Liver (tissue), 9 donors: Measurements from ENCODE around the gene CSF1. TPM values are rescaled to one million over a fixed set of nuclear protein-coding genes. Genes with fewer than 3 reads are reported as not detected.

Source experiments
- DNase-seq: peaks from one replicate; pipeline ENCODE4 v3.0.0-alpha.2; 2017; ENCODE audit warnings: low spot score
- H3K27ac ChIP-seq, 2 donors: one replicate each; pipeline ENCODE4 v1.7.0; 2013; ENCODE audit warnings: inconsistent platforms in 2 of 2, low read length in 2 of 2, control low read depth in 1 of 2, low read depth in 1 of 2, mild to moderate bottlenecking in 1 of 2
- H3K27me3 ChIP-seq, 4 donors: one replicate each; pipeline versions ENCODE4 v1.6.1 to v1.7.0; 2013; ENCODE audit warnings: low read length in 3 of 4, inconsistent platforms in 1 of 4, mild to moderate bottlenecking in 1 of 4, moderate library complexity in 1 of 4; ENCODE audit not compliant: control insufficient read depth in 4 of 4, insufficient read depth in 4 of 4
- H3K36me3 ChIP-seq, 4 donors: one replicate each; pipeline versions ENCODE4 v1.6.1 to v1.7.0; 2013; ENCODE audit warnings: low read length in 3 of 4, mild to moderate bottlenecking in 3 of 4, low read depth in 1 of 4, moderate library complexity in 1 of 4; ENCODE audit not compliant: control insufficient read depth in 4 of 4, insufficient read depth in 3 of 4
- H3K4me1 ChIP-seq, 4 donors: one replicate each; pipeline versions ENCODE4 v1.6.1 to v1.7.0; 2013; ENCODE audit warnings: low read length in 3 of 4, mild to moderate bottlenecking in 3 of 4, moderate library complexity in 1 of 4; ENCODE audit not compliant: control insufficient read depth in 4 of 4, insufficient read depth in 4 of 4
- H3K4me3 ChIP-seq, 3 donors: one replicate each; pipeline versions ENCODE4 v1.6.1 to v1.7.0; 2013; ENCODE audit warnings: low read length in 3 of 3, control low read depth in 1 of 3, low read depth in 1 of 3, mild to moderate bottlenecking in 1 of 3
- H3K9ac ChIP-seq, 2 donors: one replicate each; pipeline ENCODE4 v1.7.0; 2013; ENCODE audit warnings: low read length in 2 of 2, mild to moderate bottlenecking in 2 of 2, moderate library complexity in 2 of 2, control low read depth in 1 of 2, low read depth in 1 of 2
- H3K9me3 ChIP-seq, 4 donors: one replicate each; pipeline versions ENCODE4 v1.6.1 to v1.7.0; 2013; ENCODE audit warnings: low read length in 3 of 4; ENCODE audit not compliant: control insufficient read depth in 4 of 4
- EGR1 ChIP-seq, 2 donors: IDR thresholded peaks; 2 replicates each; pipeline ENCODE4 v1.6.1; 2016 to 2018; ENCODE audit warnings: antibody characterized with exemption in 2 of 2, low read depth in 2 of 2
- FOXA1 ChIP-seq: IDR thresholded peaks from 2 replicates; pipeline ENCODE4 v1.6.1; 2016; ENCODE audit warnings: antibody characterized with exemption
- FOXA2 ChIP-seq: IDR thresholded peaks from 2 replicates; pipeline ENCODE4 v1.6.1; 2016; ENCODE audit warnings: antibody characterized with exemption
- GABPA ChIP-seq, 2 donors: IDR thresholded peaks in 1 of 2; conservative IDR thresholded peaks in 1 of 2; 2 replicates each; pipeline ENCODE4 v1.6.1; 2016; ENCODE audit warnings: antibody characterized with exemption in 2 of 2, mild to moderate bottlenecking in 1 of 2, moderate library complexity in 1 of 2
- HNF4A ChIP-seq, 2 donors: conservative IDR thresholded peaks; 2 replicates each; pipeline ENCODE4 v1.6.1; 2016; ENCODE audit warnings: antibody characterized with exemption in 2 of 2, mild to moderate bottlenecking in 2 of 2
- HNF4G ChIP-seq: IDR thresholded peaks from 2 replicates; pipeline ENCODE4 v1.6.1; 2016; ENCODE audit warnings: antibody characterized with exemption
- JUND ChIP-seq, 2 donors: IDR thresholded peaks; 2 replicates each; pipeline ENCODE4 v1.6.1; 2016; ENCODE audit warnings: antibody characterized with exemption in 2 of 2
- NR2F2 ChIP-seq: IDR thresholded peaks from 2 replicates; pipeline ENCODE4 v1.6.1; 2016; ENCODE audit warnings: antibody characterized with exemption
- RAD21 ChIP-seq, 2 donors: IDR thresholded peaks; 2 replicates each; pipeline ENCODE4 v1.6.1; 2016; ENCODE audit warnings: antibody characterized with exemption in 2 of 2, mild to moderate bottlenecking in 2 of 2
- RXRA ChIP-seq, 2 donors: IDR thresholded peaks; 2 replicates each; pipeline ENCODE4 v1.6.1; 2017 to 2018; ENCODE audit warnings: antibody characterized with exemption in 2 of 2, mild to moderate bottlenecking in 1 of 2
- SP1 ChIP-seq: IDR thresholded peaks from 2 replicates; pipeline ENCODE4 v1.6.1; 2018; ENCODE audit warnings: antibody characterized with exemption, mild to moderate bottlenecking
- TAF1 ChIP-seq: conservative IDR thresholded peaks from 2 replicates; pipeline ENCODE4 v1.6.1; 2016; ENCODE audit warnings: antibody characterized with exemption, mild to moderate bottlenecking
- YY1 ChIP-seq: IDR thresholded peaks from 2 replicates; pipeline ENCODE4 v1.6.1; 2016; ENCODE audit warnings: antibody characterized with exemption, mild to moderate bottlenecking
- WGBS: extraction: QIAGEN DNeasy Blood & Tissue Kit; methylation state at CpG from one replicate; pipeline ENCODE4 v1.1.7; 2013; 5-methylcytosine and 5-hydroxymethylcytosine counted together
- polyA plus RNA-seq, 2 donors: library from polyadenylated mRNA; stranded (reverse) in 1 of 2; unstranded in 1 of 2; fragments of 200-250 nt in 1 of 2; fragments of >200 nt in 1 of 2; fragmentation: Nextera tagmentation in 1 of 2; extraction: Ambion mirVana in 1 of 2; gene quantifications; one replicate each; pipeline versions ENCODE4 v1.2.1 to v1.2.3, GENCODE V29; 2013 to 2015
- total RNA-seq, 2 donors: library from RNA; depleted of rRNA; stranded (reverse); fragments of >200 nt; gene quantifications; one replicate each; pipeline ENCODE4 v1.2.3, GENCODE V29; 2014
- TF ChIP-seq, protein P1 (sequence below): IDR thresholded peaks from 2 replicates; pipeline ENCODE4 v1.6.1; 2016; ENCODE audit warnings: antibody characterized with exemption
- TF ChIP-seq, protein P2 (sequence below): IDR thresholded peaks from 2 replicates; pipeline ENCODE4 v1.6.1; 2016; ENCODE audit warnings: antibody characterized with exemption
- TF ChIP-seq, protein P3 (sequence below): IDR thresholded peaks from 2 replicates; pipeline ENCODE4 v1.6.1; 2016; ENCODE audit warnings: antibody characterized with exemption
- TF ChIP-seq, protein P4 (sequence below): fragments of 150-350 bp; IDR thresholded peaks from 2 replicates; pipeline ENCODE4 v1.5.1; 2017; ENCODE audit warnings: improper control_type of control experiment, low read depth, low read length; ENCODE audit not compliant: missing input control
- TF ChIP-seq, protein P5 (sequence below): IDR thresholded peaks from 2 replicates; pipeline ENCODE4 v1.6.1; 2016; ENCODE audit warnings: antibody characterized with exemption, mild to moderate bottlenecking
- donor health status: healthy.
- donor health status: healthy.
- donor health status: healthy.
- donor health status: healthy.
- donor health status: healthy.

CSF1 gene
- total and polyA plus RNA-seq, 4 donors, result 6.3 to 15.2 (median 11.3) TPM

DNA sequence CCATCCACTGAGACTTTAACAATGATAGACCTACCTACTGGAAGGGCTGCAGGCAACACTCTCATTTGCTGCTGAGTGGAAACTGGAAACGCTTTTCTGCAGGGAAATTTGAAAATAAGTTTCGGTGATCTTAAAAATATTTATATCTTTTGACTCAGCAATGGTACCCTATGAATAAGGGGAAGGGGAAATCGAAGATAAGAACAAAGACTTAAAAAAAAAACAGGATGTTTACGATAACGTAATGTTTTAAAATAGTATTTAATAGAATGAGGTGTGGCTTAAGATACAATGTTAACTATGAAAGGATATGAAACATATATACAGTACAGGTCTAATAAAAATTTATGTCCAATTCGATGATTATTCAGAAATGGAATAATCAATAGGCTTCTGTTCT is 34.8 kb upstream of the CSF1 start:
- TF ChIP-seq HNF4A (conservative IDR thresholded peaks at IDR 0.05), result no peak
- TF ChIP-seq TAF1, result no peak
- TF ChIP-seq FOXA2, result no peak
- TF ChIP-seq NR2F2, result no peak
- TF ChIP-seq JUND (IDR thresholded peaks at IDR 0.05), result no peak
- no peak for TF ChIP-seq RAD21 (IDR thresholded peaks at IDR 0.05)
- no peak for TF ChIP-seq EGR1 (IDR thresholded peaks at IDR 0.05; ENCODE audit: low read depth in 2 of 2)
- TF ChIP-seq HNF4G, result no peak
- no peak for TF ChIP-seq RXRA (IDR thresholded peaks at IDR 0.05)
- TF ChIP-seq YY1, result no peak
- TF ChIP-seq, protein P1, sequence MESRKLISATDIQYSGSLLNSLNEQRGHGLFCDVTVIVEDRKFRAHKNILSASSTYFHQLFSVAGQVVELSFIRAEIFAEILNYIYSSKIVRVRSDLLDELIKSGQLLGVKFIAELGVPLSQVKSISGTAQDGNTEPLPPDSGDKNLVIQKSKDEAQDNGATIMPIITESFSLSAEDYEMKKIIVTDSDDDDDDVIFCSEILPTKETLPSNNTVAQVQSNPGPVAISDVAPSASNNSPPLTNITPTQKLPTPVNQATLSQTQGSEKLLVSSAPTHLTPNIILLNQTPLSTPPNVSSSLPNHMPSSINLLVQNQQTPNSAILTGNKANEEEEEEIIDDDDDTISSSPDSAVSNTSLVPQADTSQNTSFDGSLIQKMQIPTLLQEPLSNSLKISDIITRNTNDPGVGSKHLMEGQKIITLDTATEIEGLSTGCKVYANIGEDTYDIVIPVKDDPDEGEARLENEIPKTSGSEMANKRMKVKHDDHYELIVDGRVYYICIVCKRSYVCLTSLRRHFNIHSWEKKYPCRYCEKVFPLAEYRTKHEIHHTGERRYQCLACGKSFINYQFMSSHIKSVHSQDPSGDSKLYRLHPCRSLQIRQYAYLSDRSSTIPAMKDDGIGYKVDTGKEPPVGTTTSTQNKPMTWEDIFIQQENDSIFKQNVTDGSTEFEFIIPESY, result no peak
- no peak for TF ChIP-seq GABPA (IDR thresholded peaks at IDR 0.05 in 1 of 2, conservative IDR thresholded peaks at IDR 0.05 in 1 of 2)
- TF ChIP-seq, protein P2, sequence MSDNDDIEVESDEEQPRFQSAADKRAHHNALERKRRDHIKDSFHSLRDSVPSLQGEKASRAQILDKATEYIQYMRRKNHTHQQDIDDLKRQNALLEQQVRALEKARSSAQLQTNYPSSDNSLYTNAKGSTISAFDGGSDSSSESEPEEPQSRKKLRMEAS, result no peak
- TF ChIP-seq SP1, result no peak
- TF ChIP-seq, protein P3, sequence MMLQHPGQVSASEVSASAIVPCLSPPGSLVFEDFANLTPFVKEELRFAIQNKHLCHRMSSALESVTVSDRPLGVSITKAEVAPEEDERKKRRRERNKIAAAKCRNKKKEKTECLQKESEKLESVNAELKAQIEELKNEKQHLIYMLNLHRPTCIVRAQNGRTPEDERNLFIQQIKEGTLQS, result no peak
- TF ChIP-seq, protein P4, sequence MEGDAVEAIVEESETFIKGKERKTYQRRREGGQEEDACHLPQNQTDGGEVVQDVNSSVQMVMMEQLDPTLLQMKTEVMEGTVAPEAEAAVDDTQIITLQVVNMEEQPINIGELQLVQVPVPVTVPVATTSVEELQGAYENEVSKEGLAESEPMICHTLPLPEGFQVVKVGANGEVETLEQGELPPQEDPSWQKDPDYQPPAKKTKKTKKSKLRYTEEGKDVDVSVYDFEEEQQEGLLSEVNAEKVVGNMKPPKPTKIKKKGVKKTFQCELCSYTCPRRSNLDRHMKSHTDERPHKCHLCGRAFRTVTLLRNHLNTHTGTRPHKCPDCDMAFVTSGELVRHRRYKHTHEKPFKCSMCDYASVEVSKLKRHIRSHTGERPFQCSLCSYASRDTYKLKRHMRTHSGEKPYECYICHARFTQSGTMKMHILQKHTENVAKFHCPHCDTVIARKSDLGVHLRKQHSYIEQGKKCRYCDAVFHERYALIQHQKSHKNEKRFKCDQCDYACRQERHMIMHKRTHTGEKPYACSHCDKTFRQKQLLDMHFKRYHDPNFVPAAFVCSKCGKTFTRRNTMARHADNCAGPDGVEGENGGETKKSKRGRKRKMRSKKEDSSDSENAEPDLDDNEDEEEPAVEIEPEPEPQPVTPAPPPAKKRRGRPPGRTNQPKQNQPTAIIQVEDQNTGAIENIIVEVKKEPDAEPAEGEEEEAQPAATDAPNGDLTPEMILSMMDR, result no peak
- TF ChIP-seq FOXA1, result no peak
- TF ChIP-seq, protein P5, sequence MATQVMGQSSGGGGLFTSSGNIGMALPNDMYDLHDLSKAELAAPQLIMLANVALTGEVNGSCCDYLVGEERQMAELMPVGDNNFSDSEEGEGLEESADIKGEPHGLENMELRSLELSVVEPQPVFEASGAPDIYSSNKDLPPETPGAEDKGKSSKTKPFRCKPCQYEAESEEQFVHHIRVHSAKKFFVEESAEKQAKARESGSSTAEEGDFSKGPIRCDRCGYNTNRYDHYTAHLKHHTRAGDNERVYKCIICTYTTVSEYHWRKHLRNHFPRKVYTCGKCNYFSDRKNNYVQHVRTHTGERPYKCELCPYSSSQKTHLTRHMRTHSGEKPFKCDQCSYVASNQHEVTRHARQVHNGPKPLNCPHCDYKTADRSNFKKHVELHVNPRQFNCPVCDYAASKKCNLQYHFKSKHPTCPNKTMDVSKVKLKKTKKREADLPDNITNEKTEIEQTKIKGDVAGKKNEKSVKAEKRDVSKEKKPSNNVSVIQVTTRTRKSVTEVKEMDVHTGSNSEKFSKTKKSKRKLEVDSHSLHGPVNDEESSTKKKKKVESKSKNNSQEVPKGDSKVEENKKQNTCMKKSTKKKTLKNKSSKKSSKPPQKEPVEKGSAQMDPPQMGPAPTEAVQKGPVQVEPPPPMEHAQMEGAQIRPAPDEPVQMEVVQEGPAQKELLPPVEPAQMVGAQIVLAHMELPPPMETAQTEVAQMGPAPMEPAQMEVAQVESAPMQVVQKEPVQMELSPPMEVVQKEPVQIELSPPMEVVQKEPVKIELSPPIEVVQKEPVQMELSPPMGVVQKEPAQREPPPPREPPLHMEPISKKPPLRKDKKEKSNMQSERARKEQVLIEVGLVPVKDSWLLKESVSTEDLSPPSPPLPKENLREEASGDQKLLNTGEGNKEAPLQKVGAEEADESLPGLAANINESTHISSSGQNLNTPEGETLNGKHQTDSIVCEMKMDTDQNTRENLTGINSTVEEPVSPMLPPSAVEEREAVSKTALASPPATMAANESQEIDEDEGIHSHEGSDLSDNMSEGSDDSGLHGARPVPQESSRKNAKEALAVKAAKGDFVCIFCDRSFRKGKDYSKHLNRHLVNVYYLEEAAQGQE, result no peak
- no peak overlapping the region for H3K27ac ChIP-seq
- H3K4me3 ChIP-seq, result no peak overlapping the region
- H3K27me3 ChIP-seq, result no peaks in the 10 kb centered on the region
- H3K4me1 ChIP-seq, result peaks cover 0 to 11% (median 6%) of the 10 kb centered on the region in 4 donors
- WGBS, result 80% methylated on average over 6 of the region's 6 CpGs
- no peaks in the 10 kb centered on the region for H3K9me3 ChIP-seq
- no peaks in the 10 kb centered on the region for H3K36me3 ChIP-seq
- DNase-seq, result no peak
- no peak overlapping the region for H3K9ac ChIP-seq
